ENCODE results near the gene ARMH1. TPM values are rescaled to one million over a fixed set of nuclear protein-coding genes. Genes with fewer than 3 reads are reported as not detected.

Gene ARMH1
- total and polyA plus RNA-seq, 10 donors, result 12.2 to 86.0 (median 20.8) TPM

GRCh38 chr1:44652445-44653106, 21.9 kb upstream of the ARMH1 start:
- Histone ChIP-seq H3K36me3 (peaks cover 0 to 74% (median 45%) of the 10 kb centered on the region in 6 donors), H3K9me3 (no peaks in the 10 kb centered on the region), H3K4me1 (peaks cover 0 to 6% (median 0%) of the 10 kb centered on the region in 6 donors), H3K27me3 (replicated peaks in 1 of 7) (no peaks in the 10 kb centered on the region), H3K4me3 (no peak overlapping the region), H3K27ac (peak overlapping the region in 2 of 8 donors; percentile 19 to 31)
- DNase-seq, result peak; percentile 93
- 60 to 74% (median 64%) methylated on average over 7 of the region's 7 CpGs for WGBS, 5 donors
- intact Hi-C loops (cut with DNase I; ENCODE audit: low total_unique reads), result loop anchor here (10.0 kb wide), 1 partner anchor 268 kb away; no protein-coding TSS in a partner anchor
- TF ChIP-seq, protein P1, sequence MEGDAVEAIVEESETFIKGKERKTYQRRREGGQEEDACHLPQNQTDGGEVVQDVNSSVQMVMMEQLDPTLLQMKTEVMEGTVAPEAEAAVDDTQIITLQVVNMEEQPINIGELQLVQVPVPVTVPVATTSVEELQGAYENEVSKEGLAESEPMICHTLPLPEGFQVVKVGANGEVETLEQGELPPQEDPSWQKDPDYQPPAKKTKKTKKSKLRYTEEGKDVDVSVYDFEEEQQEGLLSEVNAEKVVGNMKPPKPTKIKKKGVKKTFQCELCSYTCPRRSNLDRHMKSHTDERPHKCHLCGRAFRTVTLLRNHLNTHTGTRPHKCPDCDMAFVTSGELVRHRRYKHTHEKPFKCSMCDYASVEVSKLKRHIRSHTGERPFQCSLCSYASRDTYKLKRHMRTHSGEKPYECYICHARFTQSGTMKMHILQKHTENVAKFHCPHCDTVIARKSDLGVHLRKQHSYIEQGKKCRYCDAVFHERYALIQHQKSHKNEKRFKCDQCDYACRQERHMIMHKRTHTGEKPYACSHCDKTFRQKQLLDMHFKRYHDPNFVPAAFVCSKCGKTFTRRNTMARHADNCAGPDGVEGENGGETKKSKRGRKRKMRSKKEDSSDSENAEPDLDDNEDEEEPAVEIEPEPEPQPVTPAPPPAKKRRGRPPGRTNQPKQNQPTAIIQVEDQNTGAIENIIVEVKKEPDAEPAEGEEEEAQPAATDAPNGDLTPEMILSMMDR (IDR thresholded peaks at IDR 0.05 in 8 of 11, conservative IDR thresholded peaks at IDR 0.05 in 3 of 11), result peak; percentile 81 to 98 (median 95)
- TF ChIP-seq POLR2AphosphoS5 (IDR thresholded peaks at IDR 0.05), result peak; percentile 13 to 55 (median 53)
- TF ChIP-seq POLR2A (IDR thresholded peaks at IDR 0.05), result no peak

- Histone ChIP-seq H3K9me3 (no peaks in the 10 kb centered on the region), H3K27me3 (replicated peaks in 1 of 7) (no peaks in the 10 kb centered on the region), H3K27ac (no peak overlapping the region), H3K36me3 (peaks cover 0 to 67% (median 38%) of the 10 kb centered on the region in 6 donors), H3K4me3 (no peak overlapping the region), H3K4me1 (peaks cover 0 to 6% (median 0%) of the 10 kb centered on the region in 6 donors)
- peak; percentile 15 for DNase-seq
- 68 to 76% (median 73%) methylated on average over 11 of the region's 11 CpGs for WGBS, 5 donors
- intact Hi-C loops (cut with DNase I; ENCODE audit: low total_unique reads), result loop anchor here (10.0 kb wide), 1 partner anchor 269 kb away; no protein-coding TSS in a partner anchor
- TF ChIP-seq POLR2AphosphoS5 (IDR thresholded peaks at IDR 0.05), result no peak
- TF ChIP-seq, protein P1 (IDR thresholded peaks at IDR 0.05 in 8 of 11, conservative IDR thresholded peaks at IDR 0.05 in 3 of 11), result peak in 5 of 11 experiments; percentile 28 to 70 (median 59)
These were observed 21.2 kb upstream of the ARMH1 start for GRCh38 chr1:44653107-44653964.

- Histone ChIP-seq H3K4me1 (peaks cover 0 to 6% (median 0%) of the 10 kb centered on the region in 6 donors), H3K9me3 (no peaks in the 10 kb centered on the region), H3K27ac (no peak overlapping the region), H3K36me3 (peaks cover 0 to 60% (median 24%) of the 10 kb centered on the region in 6 donors), H3K4me3 (no peak overlapping the region), H3K27me3 (replicated peaks in 1 of 7) (peaks cover 0 to 5% (median 0%) of the 10 kb centered on the region in 7 donors)
- intact Hi-C loops (cut with DNase I; ENCODE audit: low total_unique reads), result loop anchor here (10.0 kb wide), 1 partner anchor 270 kb away; no protein-coding TSS in a partner anchor
- TF ChIP-seq, protein P1 (IDR thresholded peaks at IDR 0.05 in 8 of 11, conservative IDR thresholded peaks at IDR 0.05 in 3 of 11), result no peak
- TF ChIP-seq POLR2A (IDR thresholded peaks at IDR 0.05) (no peak), POLR2AphosphoS5 (IDR thresholded peaks at IDR 0.05) (no peak)
- DNase-seq, result peak; percentile 58
- 91 to 96% (median 95%) methylated on average over 29 to 35 of the region's 35 CpGs for WGBS, 5 donors
These were observed 19.8 kb upstream of the ARMH1 start for GRCh38 chr1:44654621-44655187.

All from spleen (tissue), 11 donors.